GM12872 (cell line): ENCODE results near the gene ARHGAP28.

Experiments
- TF ChIP-seq, protein P1 (sequence below): IDR thresholded peaks from 3 replicates; pipeline ENCODE4 v1.5.1; 2011; ENCODE audit warnings: low read depth, mild to moderate bottlenecking, low read length, moderate library complexity; ENCODE audit not compliant: insufficient read depth

The ARHGAP28 gene

DNA sequence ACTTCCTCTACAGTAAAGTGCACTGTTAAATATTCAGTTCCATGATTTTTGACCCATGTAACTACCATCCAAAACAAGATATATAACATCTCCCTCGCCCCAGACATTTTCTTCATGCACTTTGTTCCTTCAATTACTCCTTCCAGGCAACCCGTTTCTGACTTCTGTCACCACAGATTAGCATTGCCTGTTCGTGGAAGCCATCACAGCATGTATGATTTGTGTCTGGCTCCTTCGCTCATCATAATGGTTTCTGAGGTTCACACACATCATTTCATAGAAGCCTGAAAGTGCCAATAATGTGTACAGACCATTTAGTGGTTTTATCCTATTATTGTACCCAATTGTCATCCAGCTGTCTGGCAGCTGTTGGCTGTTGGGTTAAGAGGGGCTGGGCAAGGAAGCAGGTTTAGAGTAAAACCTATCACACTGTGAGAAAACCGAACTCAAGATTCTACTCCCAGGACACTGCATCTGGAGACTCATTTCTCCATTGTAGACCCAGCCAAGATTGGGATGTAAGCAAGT lies 16.1 kb downstream of the ARHGAP28 start:
- TF ChIP-seq, protein P1, sequence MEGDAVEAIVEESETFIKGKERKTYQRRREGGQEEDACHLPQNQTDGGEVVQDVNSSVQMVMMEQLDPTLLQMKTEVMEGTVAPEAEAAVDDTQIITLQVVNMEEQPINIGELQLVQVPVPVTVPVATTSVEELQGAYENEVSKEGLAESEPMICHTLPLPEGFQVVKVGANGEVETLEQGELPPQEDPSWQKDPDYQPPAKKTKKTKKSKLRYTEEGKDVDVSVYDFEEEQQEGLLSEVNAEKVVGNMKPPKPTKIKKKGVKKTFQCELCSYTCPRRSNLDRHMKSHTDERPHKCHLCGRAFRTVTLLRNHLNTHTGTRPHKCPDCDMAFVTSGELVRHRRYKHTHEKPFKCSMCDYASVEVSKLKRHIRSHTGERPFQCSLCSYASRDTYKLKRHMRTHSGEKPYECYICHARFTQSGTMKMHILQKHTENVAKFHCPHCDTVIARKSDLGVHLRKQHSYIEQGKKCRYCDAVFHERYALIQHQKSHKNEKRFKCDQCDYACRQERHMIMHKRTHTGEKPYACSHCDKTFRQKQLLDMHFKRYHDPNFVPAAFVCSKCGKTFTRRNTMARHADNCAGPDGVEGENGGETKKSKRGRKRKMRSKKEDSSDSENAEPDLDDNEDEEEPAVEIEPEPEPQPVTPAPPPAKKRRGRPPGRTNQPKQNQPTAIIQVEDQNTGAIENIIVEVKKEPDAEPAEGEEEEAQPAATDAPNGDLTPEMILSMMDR: no peak

DNA sequence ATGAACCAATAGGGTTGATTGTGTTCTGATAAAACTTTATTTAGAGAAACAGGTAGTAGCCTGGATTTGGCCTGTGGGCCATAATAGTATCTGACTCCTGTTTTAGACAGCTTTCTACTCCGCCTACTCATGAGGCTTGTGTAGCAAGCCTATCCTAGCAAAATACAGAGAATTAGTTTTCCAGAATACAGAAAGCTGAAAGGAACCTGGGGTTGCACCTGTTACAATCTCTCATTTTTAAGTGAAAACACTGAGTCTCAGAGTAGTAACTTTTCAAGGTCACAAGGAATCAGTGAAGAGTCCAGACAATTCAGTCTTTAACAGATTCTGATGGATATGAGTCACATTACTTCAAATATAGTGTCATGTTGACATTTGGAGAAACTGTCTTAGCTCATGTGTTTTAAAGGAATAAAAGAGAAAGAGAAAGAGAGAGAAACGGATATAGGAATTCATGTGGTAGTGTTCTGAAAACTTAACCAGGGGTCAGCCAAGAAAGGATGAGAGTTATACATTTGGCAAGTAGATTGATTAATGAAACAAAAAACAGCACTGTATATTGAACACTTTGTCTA lies 17.0 kb downstream of the ARHGAP28 start:
- TF ChIP-seq, protein P1: no peak

DNA sequence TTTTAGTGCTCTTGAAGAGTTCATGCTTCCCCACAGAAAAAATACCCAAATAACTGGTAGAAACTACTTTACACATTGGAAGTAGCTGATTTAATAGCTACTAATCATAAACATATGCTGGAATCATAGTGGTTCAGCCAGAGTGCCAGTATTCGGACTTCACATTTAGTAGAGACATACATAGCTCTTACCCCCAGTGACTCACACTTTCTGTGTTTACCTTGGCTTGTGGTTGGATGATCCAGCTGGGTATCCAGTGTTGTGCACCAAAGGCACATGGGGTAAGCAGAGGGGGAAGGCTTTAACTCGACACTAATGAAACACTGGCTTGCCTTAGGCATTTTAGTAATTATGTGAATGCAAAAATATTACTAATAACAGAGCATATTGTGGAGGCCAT lies 18.1 kb downstream of the ARHGAP28 start:
- TF ChIP-seq, protein P1: no peak

DNA sequence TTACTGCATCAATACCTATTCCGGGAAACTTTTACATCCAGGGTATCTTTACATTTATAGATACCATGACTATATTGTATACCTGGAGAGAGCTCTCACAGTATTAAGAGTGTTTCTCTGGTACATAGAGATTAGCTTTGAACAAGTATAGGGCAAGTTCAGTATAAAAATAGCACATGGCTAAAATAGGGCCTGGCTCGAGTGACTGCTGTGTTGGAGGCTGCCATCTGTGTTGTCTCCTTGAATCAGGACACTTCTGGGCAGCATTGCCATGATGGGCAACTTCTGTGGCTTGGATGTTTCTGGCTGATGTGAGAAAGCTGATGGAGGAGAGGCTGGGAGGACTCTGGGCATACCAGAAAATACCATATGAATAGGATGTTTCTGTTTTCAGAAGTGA lies 18.7 kb downstream of the ARHGAP28 start:
- TF ChIP-seq, protein P1: no peak

DNA sequence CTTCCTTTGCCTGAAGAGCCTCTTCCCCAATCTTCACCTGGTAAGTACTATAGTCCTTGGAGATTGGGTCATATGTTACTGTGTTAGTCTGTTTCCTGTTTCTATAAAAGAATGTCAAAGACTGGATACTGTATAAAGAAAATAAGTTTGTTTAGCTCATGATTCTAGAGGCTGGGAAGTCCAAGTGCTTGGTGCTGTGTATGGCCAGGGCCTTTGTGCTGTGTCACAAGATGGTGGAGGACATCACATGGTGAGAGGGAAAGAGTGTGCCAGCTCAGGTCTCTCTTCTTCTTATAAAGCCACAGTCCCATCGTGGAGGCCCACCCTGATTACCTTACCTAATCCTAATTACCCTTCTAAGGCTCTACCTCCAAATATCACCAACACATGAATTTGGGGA lies 20.9 kb downstream of the ARHGAP28 start:
- TF ChIP-seq, protein P1: no peak

DNA sequence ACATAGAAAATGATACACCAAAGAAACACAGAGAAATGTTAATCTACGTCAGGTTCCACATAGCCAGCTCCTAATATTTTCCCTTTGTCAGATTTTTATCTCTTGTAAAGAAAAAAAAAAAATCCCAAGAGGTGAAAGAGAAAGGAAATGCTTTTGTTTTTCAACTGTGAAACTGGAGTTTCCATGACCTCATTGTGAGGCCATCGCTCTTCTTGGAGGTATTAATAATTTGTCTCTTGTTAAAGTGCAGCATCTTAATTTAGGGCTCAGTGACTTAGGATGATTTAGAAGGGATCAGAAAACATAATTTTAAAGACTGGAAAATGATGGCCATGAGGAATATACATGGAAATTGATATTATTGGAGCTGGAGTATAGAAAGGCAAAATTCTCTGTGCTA lies 21.7 kb downstream of the ARHGAP28 start:
- TF ChIP-seq, protein P1: no peak

DNA sequence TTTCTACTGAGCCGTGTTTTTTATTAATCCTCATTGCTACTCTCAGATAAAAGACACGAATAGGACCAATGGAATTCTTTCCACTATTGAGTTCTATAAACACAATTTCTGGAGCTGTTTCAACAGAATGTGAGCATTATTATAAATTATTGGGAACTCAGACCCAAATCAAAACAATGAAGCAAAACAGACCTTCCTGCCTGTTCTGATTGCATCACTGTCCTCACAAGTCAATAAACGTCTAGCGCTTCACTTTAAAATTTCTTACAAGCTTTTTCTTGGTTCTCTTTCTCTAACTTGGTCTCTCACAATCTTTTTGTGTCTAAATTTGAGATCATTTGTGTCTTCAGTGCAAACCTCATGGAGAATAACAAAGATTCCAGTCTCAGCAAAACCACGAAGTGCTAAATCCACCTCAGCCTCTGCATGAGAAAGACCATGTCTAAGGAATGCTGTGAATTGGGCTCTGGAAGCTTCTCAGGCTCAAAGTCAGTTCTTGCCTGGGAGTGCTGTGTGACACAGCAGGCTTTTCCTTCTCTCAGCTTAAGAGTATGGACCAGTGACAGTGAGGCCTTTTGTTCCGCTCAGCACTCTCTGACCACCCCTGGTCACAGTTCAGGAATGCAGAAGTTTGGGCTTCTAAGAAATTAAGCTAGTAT lies 22.8 kb downstream of the ARHGAP28 start:
- TF ChIP-seq, protein P1: no peak
